RWPE2 (cell line): ENCODE data around the gene PARN.
A peak's percentile ranks its signal among the peaks of the same experiment; 100 is the strongest.

ENCODE experiments used
- ATAC-seq: fragments of 200-7000 bp; cut with Tn5 transposase; 3 replicates; pipeline ENCODE4 v1.9.1; 2021; ENCODE audit warnings: low read depth
- DNase-seq: peaks from one replicate; pipeline ENCODE4 v3.0.0-alpha.2; 2020; ENCODE audit warnings: low spot score
- H3K27ac ChIP-seq: fragments of 450-650 bp; 2 replicates; pipeline ENCODE4 v1.5.1; 2017; ENCODE audit warnings: mild to moderate bottlenecking; ENCODE audit not compliant: poor library complexity, severe bottlenecking
- H3K27me3 ChIP-seq: fragments of 250-450 bp; sonication (Bioruptor Pico); 2 replicates; pipeline ENCODE4 v1.5.1; 2021; ENCODE audit warnings: mild to moderate bottlenecking, moderate library complexity; ENCODE audit not compliant: insufficient read depth, poor library complexity, severe bottlenecking
- H3K36me3 ChIP-seq: fragments of 250-450 bp; sonication (Bioruptor Pico); 2 replicates; pipeline ENCODE4 v1.5.1; 2020; ENCODE audit warnings: low read depth, mild to moderate bottlenecking, moderate library complexity
- H3K4me1 ChIP-seq: fragments of 250-450 bp; sonication (Bioruptor Pico); 2 replicates; pipeline ENCODE4 v1.5.1; 2021; ENCODE audit warnings: mild to moderate bottlenecking, moderate library complexity; ENCODE audit not compliant: insufficient read depth, poor library complexity, severe bottlenecking
- H3K4me3 ChIP-seq: fragments of 250-450 bp; sonication (Bioruptor Pico); 2 replicates; pipeline ENCODE4 v1.5.1; 2021; ENCODE audit warnings: mild to moderate bottlenecking, moderate library complexity; ENCODE audit not compliant: severe bottlenecking
- H3K9me3 ChIP-seq: fragments of 250-450 bp; sonication (Bioruptor Pico); 2 replicates; pipeline ENCODE4 v1.5.1; 2021; ENCODE audit warnings: mild to moderate bottlenecking, moderate library complexity; ENCODE audit not compliant: severe bottlenecking
- TF ChIP-seq, protein P1 (sequence below): fragments of 450-650 bp; IDR thresholded peaks from one replicate; pipeline ENCODE4 v1.5.1; 2017; ENCODE audit warnings: mild to moderate bottlenecking, moderate library complexity; ENCODE audit not compliant: poor library complexity, severe bottlenecking

The PARN gene

DNA sequence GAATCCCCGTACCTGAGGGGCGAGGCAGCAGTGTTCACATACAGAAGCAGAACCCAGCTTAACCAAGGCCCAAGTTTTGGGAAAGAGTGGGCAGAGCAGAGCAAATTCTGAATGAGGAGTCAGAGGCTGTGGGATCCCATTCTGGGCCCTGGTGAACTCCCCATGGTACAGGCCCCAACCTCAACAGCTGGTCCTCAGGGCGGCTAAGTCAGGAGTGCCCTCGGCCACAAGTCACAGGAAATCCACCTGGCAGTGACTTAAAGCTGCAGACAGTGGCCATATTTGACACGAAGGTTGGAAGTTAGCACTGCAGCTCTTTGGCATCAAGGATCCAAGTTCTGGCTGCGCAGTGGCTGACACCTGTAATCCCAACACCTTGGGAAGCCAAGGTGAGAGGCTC lies 237.1 kb downstream of the PARN start:
- ATAC-seq = no peak
- TF ChIP-seq, protein P1, sequence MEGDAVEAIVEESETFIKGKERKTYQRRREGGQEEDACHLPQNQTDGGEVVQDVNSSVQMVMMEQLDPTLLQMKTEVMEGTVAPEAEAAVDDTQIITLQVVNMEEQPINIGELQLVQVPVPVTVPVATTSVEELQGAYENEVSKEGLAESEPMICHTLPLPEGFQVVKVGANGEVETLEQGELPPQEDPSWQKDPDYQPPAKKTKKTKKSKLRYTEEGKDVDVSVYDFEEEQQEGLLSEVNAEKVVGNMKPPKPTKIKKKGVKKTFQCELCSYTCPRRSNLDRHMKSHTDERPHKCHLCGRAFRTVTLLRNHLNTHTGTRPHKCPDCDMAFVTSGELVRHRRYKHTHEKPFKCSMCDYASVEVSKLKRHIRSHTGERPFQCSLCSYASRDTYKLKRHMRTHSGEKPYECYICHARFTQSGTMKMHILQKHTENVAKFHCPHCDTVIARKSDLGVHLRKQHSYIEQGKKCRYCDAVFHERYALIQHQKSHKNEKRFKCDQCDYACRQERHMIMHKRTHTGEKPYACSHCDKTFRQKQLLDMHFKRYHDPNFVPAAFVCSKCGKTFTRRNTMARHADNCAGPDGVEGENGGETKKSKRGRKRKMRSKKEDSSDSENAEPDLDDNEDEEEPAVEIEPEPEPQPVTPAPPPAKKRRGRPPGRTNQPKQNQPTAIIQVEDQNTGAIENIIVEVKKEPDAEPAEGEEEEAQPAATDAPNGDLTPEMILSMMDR = no peak
- no peak for DNase-seq
- H3K36me3 ChIP-seq = no peaks in the 10 kb centered on the region
- no peaks in the 10 kb centered on the region for H3K27me3 ChIP-seq
- H3K9me3 ChIP-seq = no peaks in the 10 kb centered on the region
- H3K4me1 ChIP-seq = peaks cover under 1% of the 10 kb centered on the region
- no peak overlapping the region for H3K4me3 ChIP-seq
- H3K27ac ChIP-seq = no peak overlapping the region

DNA sequence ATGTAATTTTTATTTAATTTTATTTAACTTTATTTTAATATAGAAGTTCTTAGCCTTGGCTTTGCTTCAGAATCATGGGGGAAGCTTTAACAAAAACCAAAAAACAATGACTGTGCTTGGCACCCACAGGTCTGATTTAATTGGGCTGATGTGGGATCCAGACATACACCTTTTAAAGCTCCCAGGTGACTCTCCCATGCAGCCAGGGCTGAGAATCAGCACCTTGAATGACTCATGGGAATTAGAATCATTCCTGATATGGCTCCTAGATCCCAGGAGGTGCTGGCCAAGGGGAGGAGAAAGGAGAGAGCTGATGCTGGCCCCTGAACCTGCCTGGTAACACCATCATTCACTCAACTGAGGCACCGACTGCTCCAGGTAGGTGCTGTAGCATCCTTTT lies 240.7 kb downstream of the PARN start:
- H3K36me3 ChIP-seq = no peaks in the 10 kb centered on the region
- H3K27me3 ChIP-seq = no peaks in the 10 kb centered on the region
- TF ChIP-seq, protein P1 = no peak
- no peak for DNase-seq
- no peak overlapping the region for H3K27ac ChIP-seq
- peak; percentile 70; the same call in 2 of the 3 replicates for ATAC-seq
- no peak overlapping the region for H3K4me3 ChIP-seq
- H3K9me3 ChIP-seq = no peaks in the 10 kb centered on the region
- H3K4me1 ChIP-seq = no peaks in the 10 kb centered on the region

DNA sequence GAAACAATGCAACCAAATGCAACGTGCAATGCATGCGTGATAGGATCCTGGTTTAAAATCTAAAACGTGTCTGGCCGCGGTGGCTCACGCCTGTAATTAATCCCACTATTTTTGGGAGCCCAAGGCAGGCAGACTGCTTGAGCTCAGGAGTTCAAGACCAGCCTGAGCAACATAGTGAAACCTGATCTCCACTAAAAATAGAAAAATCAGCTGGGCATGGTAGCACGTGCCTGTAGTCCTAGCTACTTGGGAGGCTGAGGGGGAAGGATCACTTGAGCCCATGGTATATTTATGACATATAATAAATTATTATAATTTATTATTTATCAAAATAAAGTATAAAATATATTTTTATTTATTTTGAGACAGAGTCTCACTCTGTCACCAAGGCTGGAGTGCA lies 241.8 kb downstream of the PARN start:
- H3K4me1 ChIP-seq = no peaks in the 10 kb centered on the region
- DNase-seq = no peak
- H3K4me3 ChIP-seq = no peak overlapping the region
- H3K27ac ChIP-seq = no peak overlapping the region
- H3K9me3 ChIP-seq = no peaks in the 10 kb centered on the region
- ATAC-seq = no peak
- no peaks in the 10 kb centered on the region for H3K27me3 ChIP-seq
- TF ChIP-seq, protein P1 = no peak
- H3K36me3 ChIP-seq = no peaks in the 10 kb centered on the region

DNA sequence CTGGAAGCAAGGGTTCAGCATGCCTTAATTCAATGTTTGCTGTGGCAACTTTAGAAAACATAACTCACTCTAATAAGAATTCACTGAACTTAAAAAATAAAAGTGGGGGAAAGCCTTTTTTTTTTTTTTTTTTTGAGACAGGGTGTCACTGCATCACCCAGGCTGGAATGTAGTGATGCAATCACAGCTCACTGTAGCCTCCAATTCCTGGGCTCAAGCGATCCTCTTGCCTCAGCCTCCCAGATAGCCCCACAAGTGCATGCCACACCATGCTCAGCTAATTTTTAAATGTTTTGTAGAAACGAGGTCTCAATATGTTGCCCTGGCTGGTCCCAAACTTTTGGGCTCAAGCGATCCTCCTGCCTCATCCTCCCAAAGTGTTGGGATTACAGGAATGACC lies 243.9 kb downstream of the PARN start:
- no peaks in the 10 kb centered on the region for H3K27me3 ChIP-seq
- TF ChIP-seq, protein P1 = no peak
- ATAC-seq = no peak
- no peaks in the 10 kb centered on the region for H3K9me3 ChIP-seq
- H3K27ac ChIP-seq = no peak overlapping the region
- H3K4me1 ChIP-seq = peaks cover 11% of the 10 kb centered on the region
- no peak for DNase-seq
- no peak overlapping the region for H3K4me3 ChIP-seq
- no peaks in the 10 kb centered on the region for H3K36me3 ChIP-seq
